Stimulated activated memory B cell treated with anti-CD40 and anti-IgM and Interleukin-4, amounts not matched to agents 10 μg/mL and 1 μg/mL and 100 μg/mL, for 72 hours (primary cell): ENCODE results near the gene SGK1.

Experiments
- ATAC-seq: fragments of 150-1000 bp; cut with Tn5 transposase; 2 replicates; pipeline ENCODE4 v1.10.0; 2021
- H3K27ac Mint-ChIP-seq: one replicate; pipeline ENCODE4 v1.8.0; 2022; ENCODE audit warnings: mild to moderate bottlenecking, mixed read lengths
- H3K27me3 Mint-ChIP-seq: one replicate; pipeline ENCODE4 v1.8.0; 2022; ENCODE audit warnings: mixed read lengths
- H3K36me3 Mint-ChIP-seq: one replicate; pipeline ENCODE4 v1.8.0; 2022; ENCODE audit warnings: mixed read lengths
- H3K4me1 Mint-ChIP-seq: one replicate; pipeline ENCODE4 v1.8.0; 2022; ENCODE audit warnings: mixed read lengths
- H3K4me3 Mint-ChIP-seq: one replicate; pipeline ENCODE4 v1.8.0; 2022; ENCODE audit warnings: mild to moderate bottlenecking, moderate library complexity, mixed read lengths
- H3K9me3 Mint-ChIP-seq: one replicate; pipeline ENCODE4 v1.8.0; 2022; ENCODE audit warnings: mixed read lengths

Gene SGK1

DNA sequence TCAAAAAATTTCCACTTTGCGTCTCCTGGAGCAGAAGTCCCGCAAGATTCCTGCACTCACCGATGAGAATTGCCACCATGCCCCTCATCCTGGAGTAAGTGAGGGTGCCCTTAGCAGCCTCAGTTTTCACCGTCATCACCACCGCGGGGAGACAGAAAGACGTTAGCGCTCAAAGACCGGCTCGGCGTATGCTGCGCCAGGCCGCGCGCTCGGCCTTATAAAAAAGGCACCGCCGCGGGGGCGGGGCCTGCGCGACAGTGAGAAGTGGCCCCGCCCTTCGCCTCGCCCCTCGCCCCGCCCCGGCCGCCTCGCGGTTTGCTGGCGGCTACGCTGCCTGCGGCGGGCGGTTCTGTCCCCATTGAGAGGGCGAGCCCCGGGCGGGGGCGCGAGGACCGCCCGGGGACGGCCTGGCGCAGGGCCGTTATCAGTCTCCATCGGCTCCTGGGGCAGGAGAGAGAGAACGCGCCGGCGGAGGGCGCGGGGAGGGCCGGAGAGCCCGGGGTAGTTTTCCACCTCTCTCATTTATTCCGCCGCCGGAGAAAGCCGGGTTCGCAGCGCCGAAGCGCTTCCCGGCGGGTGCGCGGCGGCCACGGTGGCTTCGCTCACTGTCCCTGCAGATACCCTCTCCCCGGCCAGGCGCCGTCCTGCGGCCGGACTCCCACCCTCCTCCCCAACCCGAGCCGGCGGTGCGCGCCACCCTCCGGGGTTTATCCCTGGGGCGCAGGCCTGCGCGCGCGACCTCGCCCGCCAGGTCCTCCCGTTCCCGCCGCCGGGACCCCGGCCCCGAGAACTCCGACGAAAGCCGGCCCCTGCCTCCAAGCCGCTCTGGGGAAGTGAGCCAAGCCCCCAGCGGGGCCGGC, 143.0 kb downstream of the SGK1 start:
- Mint-ChIP-seq H3K4me3 (peak overlapping the region; percentile 90), H3K9me3 (no peaks in the 10 kb centered on the region), H3K4me1 (peaks cover 58% of the 10 kb centered on the region), H3K36me3 (peaks cover 14% of the 10 kb centered on the region), H3K27ac (peak overlapping the region; percentile 75), H3K27me3 (no peaks in the 10 kb centered on the region)
- peak; percentile 96 for ATAC-seq

- Mint-ChIP-seq H3K9me3 (no peaks in the 10 kb centered on the region), H3K27ac (peak overlapping the region; percentile 75), H3K27me3 (no peaks in the 10 kb centered on the region), H3K4me3 (peak overlapping the region; percentile 90), H3K36me3 (peaks cover 20% of the 10 kb centered on the region), H3K4me1 (peaks cover 62% of the 10 kb centered on the region)
- ATAC-seq: peak; percentile 28
Measured at GRCh38 chr6:134173936-134174671, 143.8 kb downstream of the SGK1 start.

GRCh38 chr6:134173366-134173725, 144.6 kb downstream of the SGK1 start:
- Mint-ChIP-seq H3K9me3 (no peaks in the 10 kb centered on the region), H3K4me3 (peak overlapping the region; percentile 43), H3K27me3 (no peaks in the 10 kb centered on the region), H3K27ac (peak overlapping the region; percentile 30), H3K36me3 (peaks cover 25% of the 10 kb centered on the region), H3K4me1 (peaks cover 59% of the 10 kb centered on the region)
- ATAC-seq: no peak

GRCh38 chr6:134172706-134173365, 145.1 kb downstream of the SGK1 start:
- H3K27me3 Mint-ChIP-seq: no peaks in the 10 kb centered on the region
- no peak for ATAC-seq
- H3K4me3 Mint-ChIP-seq: peak overlapping the region; percentile 43
- H3K4me1 Mint-ChIP-seq: peaks cover 53% of the 10 kb centered on the region
- peaks cover 25% of the 10 kb centered on the region for H3K36me3 Mint-ChIP-seq
- H3K27ac Mint-ChIP-seq: peak overlapping the region; percentile 30
- H3K9me3 Mint-ChIP-seq: no peaks in the 10 kb centered on the region

- Mint-ChIP-seq H3K27ac (no peak overlapping the region), H3K27me3 (no peaks in the 10 kb centered on the region), H3K9me3 (no peaks in the 10 kb centered on the region), H3K4me3 (no peak overlapping the region), H3K36me3 (peaks cover 25% of the 10 kb centered on the region), H3K4me1 (peaks cover 47% of the 10 kb centered on the region)
- ATAC-seq: no peak
Measured at GRCh38 chr6:134172020-134172705, 145.7 kb downstream of the SGK1 start.

DNA sequence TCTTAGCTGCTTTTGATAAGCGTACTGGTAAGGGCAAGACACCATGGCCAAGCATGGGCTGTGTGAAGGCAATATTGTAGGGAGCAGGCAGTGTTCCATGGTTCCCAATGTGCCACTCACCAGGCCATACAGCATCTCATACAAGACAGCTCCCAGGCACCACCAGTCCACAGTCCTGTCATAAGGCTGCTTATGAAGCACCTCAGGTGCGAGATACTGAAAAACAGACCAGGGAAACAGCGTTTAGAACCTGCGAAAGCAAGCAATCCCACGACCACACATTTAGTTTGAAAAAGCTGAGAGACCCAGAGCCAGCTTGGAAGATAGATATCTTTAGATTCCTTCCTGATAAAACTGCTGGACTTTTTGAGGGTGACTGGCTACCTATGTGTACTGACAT, 146.4 kb downstream of the SGK1 start:
- Mint-ChIP-seq H3K9me3 (no peaks in the 10 kb centered on the region), H3K4me3 (no peak overlapping the region), H3K36me3 (peaks cover 25% of the 10 kb centered on the region), H3K27ac (no peak overlapping the region), H3K4me1 (peaks cover 44% of the 10 kb centered on the region), H3K27me3 (no peaks in the 10 kb centered on the region)
- no peak for ATAC-seq

- peaks cover 39% of the 10 kb centered on the region for H3K4me1 Mint-ChIP-seq
- H3K9me3 Mint-ChIP-seq: no peaks in the 10 kb centered on the region
- H3K27me3 Mint-ChIP-seq: no peaks in the 10 kb centered on the region
- H3K4me3 Mint-ChIP-seq: no peak overlapping the region
- ATAC-seq: no peak
- H3K27ac Mint-ChIP-seq: no peak overlapping the region
- H3K36me3 Mint-ChIP-seq: peaks cover 25% of the 10 kb centered on the region
Measured at GRCh38 chr6:134170844-134171243, 147.1 kb downstream of the SGK1 start.

DNA sequence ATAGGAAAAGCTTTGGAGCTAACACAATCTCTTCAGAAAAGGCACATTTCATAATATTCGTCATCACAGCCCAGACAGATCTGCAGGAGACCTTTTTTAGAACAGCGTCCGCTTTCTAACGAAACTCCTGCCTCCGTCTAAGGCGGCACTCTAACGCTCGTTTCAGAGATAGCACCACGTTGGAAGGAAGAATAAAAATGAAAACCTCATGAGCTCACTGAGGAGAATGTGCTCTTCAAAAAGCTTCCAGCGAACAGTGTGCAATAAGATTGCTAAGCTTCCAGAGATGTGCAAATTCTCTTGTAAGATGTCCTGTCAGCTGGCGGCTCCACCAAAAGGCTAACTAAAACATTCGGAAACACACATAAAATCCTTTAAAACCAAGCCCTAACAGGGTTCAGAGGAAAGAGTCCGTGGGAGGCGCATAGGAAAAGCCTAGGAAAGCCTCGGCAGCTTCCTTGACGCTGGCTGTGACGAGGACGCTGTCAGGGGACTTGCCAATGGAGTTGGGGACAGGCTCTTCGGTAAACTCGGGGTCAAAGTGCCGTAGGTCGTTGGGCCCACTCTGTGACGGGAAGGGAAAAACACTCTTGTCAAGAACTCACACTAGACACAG, 147.9 kb downstream of the SGK1 start:
- peaks cover 25% of the 10 kb centered on the region for H3K36me3 Mint-ChIP-seq
- H3K27me3 Mint-ChIP-seq: no peaks in the 10 kb centered on the region
- H3K9me3 Mint-ChIP-seq: no peaks in the 10 kb centered on the region
- no peak for ATAC-seq
- peak overlapping the region; percentile 26 for H3K4me3 Mint-ChIP-seq
- H3K27ac Mint-ChIP-seq: no peak overlapping the region
- H3K4me1 Mint-ChIP-seq: peaks cover 33% of the 10 kb centered on the region

- H3K9me3 Mint-ChIP-seq: no peaks in the 10 kb centered on the region
- ATAC-seq: no peak
- peaks cover 25% of the 10 kb centered on the region for H3K36me3 Mint-ChIP-seq
- H3K4me3 Mint-ChIP-seq: no peak overlapping the region
- no peak overlapping the region for H3K27ac Mint-ChIP-seq
- H3K27me3 Mint-ChIP-seq: no peaks in the 10 kb centered on the region
- H3K4me1 Mint-ChIP-seq: peaks cover 24% of the 10 kb centered on the region
Measured at GRCh38 chr6:134168590-134169208, 149.2 kb downstream of the SGK1 start.

DNA sequence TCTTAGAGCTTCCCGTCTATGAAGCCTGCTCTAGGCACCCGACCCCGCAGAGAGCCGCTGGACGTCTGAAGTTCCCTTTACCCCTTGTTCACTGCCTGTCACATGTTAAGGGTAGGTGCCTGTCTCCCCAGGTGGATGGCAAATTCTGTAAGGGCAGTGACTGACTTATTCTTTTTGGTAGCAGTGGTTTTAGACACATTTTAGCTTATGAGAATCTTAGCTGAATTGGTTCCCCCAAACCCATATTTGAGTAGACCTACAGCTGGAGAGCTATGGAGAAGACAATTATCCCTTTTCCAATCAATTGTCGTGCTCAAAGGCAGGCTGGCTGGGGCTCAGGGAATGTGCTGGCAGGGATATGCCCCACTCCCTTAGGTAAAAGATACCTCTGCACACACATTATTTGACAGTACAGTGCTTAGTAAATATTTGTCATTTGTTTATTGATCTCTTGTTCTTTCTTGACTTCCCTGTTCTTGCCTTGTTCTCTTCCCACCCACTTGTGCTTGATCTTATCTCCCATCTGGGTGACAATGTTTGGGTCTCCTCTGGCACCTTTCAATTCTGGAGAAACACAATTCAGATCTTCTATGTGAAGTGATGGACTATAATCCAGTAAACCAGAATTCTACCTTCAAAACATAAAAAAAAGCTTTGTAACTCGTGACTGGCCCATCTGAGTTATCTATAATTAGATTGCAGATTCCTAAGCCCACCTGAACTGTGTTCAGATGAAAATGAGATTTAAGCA, 151.2 kb downstream of the SGK1 start:
- peaks cover 14% of the 10 kb centered on the region for H3K4me1 Mint-ChIP-seq
- no peaks in the 10 kb centered on the region for H3K27me3 Mint-ChIP-seq
- H3K4me3 Mint-ChIP-seq: no peak overlapping the region
- no peak overlapping the region for H3K27ac Mint-ChIP-seq
- H3K9me3 Mint-ChIP-seq: no peaks in the 10 kb centered on the region
- ATAC-seq: no peak
- peaks cover 25% of the 10 kb centered on the region for H3K36me3 Mint-ChIP-seq

- Mint-ChIP-seq H3K27me3 (no peaks in the 10 kb centered on the region), H3K4me3 (no peak overlapping the region), H3K4me1 (peaks cover 8% of the 10 kb centered on the region), H3K36me3 (peaks cover 16% of the 10 kb centered on the region), H3K27ac (no peak overlapping the region), H3K9me3 (no peaks in the 10 kb centered on the region)
- ATAC-seq: no peak
Measured at GRCh38 chr6:134165561-134166201, 152.2 kb downstream of the SGK1 start.

- H3K4me1 Mint-ChIP-seq: no peaks in the 10 kb centered on the region
- no peak overlapping the region for H3K4me3 Mint-ChIP-seq
- peaks cover 5% of the 10 kb centered on the region for H3K36me3 Mint-ChIP-seq
- no peak for ATAC-seq
- H3K27me3 Mint-ChIP-seq: no peaks in the 10 kb centered on the region
- no peak overlapping the region for H3K27ac Mint-ChIP-seq
- no peaks in the 10 kb centered on the region for H3K9me3 Mint-ChIP-seq
Measured at GRCh38 chr6:134164300-134164699, 153.6 kb downstream of the SGK1 start.

GRCh38 chr6:134162932-134163331, 155.0 kb downstream of the SGK1 start:
- ATAC-seq: no peak
- no peaks in the 10 kb centered on the region for H3K4me1 Mint-ChIP-seq
- H3K9me3 Mint-ChIP-seq: no peaks in the 10 kb centered on the region
- H3K27ac Mint-ChIP-seq: no peak overlapping the region
- no peaks in the 10 kb centered on the region for H3K36me3 Mint-ChIP-seq
- H3K27me3 Mint-ChIP-seq: no peaks in the 10 kb centered on the region
- H3K4me3 Mint-ChIP-seq: no peak overlapping the region
